ENCODE results near the gene NCKAP5L.
"Not testable (repeated sequence)": the region's sequence is repeated elsewhere in the genome, so short reads cannot be mapped to it uniquely, and the experiment has no call there.

NCKAP5L gene

DNA sequence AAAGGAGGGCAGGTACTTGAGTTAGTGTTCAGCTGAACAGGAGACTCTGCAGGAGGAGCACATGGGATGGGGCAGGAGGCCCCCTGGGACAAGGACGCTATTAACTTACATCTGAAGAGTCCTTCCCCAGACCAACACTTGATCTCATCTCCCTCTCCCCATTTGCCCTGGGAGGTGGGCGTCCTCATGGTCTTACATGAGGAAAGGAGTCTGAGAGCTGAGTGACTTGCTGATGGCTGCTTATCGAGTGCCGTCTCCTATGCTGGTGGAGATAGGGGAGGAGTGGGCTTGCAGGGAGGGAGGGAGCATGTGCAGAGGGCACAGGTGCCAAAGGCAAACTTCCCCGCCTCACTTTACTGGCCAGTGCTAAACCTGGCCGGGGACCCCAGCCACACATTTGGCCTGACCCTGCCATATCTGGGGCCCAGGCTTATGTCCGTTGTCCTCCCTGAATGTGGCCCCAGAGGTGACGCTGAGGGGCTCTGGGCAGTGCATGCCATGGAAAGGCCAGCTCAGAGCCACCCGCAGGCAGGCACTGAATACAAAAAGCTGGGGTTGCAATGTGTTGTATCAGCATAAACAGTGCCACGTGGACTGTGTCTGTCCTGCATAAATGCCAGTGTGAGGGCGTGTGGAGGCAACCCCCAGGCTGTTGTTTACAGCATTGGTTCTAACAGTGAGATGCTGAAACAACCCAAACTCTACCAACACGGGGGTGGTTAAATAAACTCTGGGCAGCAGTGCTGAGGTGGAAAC is 46.1 kb upstream of the NCKAP5L start:
- Histone ChIP-seq H3K27ac (ENCODE audit: poor library complexity, severe bottlenecking) (no peak overlapping the region), H3K4me3 (ENCODE audit: severe bottlenecking) (no peak overlapping the region), H3K4me1 (ENCODE audit: insufficient read depth, poor library complexity, severe bottlenecking) (no peaks in the 10 kb centered on the region), H3K9me3 (ENCODE audit: severe bottlenecking) (no peaks in the 10 kb centered on the region), H3K27me3 (ENCODE audit: insufficient read depth, poor library complexity, severe bottlenecking) (no peaks in the 10 kb centered on the region), H3K36me3 (ENCODE audit: low read depth) (no peaks in the 10 kb centered on the region)
- DNase-seq (ENCODE audit: low spot score) (no peak), ATAC-seq (ENCODE audit: low read depth) (no peak)
- TF ChIP-seq, protein P1, sequence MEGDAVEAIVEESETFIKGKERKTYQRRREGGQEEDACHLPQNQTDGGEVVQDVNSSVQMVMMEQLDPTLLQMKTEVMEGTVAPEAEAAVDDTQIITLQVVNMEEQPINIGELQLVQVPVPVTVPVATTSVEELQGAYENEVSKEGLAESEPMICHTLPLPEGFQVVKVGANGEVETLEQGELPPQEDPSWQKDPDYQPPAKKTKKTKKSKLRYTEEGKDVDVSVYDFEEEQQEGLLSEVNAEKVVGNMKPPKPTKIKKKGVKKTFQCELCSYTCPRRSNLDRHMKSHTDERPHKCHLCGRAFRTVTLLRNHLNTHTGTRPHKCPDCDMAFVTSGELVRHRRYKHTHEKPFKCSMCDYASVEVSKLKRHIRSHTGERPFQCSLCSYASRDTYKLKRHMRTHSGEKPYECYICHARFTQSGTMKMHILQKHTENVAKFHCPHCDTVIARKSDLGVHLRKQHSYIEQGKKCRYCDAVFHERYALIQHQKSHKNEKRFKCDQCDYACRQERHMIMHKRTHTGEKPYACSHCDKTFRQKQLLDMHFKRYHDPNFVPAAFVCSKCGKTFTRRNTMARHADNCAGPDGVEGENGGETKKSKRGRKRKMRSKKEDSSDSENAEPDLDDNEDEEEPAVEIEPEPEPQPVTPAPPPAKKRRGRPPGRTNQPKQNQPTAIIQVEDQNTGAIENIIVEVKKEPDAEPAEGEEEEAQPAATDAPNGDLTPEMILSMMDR (IDR thresholded peaks at IDR 0.05; ENCODE audit: poor library complexity, severe bottlenecking) = no peak

DNA sequence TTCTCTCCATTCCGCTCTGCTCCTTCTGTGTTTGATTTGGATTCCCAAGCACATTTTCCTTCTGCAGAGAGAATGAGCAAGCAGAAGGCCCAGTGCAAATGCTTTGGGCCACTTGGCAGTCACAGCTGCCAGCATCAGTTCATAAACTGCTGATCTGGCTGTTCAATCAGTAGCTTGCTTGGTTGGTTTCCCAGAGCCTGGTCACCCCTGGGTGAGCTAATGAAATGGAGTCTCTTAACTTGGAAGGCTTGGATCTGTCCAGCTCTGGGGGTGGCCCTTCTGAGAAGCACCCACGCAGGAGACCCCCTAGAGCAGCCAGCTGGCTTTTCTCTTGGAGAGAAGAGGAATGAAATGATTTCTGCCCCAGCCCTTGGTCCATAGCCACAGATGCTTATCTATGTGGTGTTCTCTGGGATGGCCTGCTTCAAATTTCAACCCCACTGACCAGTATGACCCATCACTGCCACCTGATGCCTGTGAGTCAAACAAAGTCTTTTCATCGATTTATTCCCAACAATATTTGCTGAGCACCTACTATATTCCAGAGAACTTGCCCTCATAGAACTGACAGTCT is 45.2 kb upstream of the NCKAP5L start:
- DNase-seq (ENCODE audit: low spot score) (no peak), ATAC-seq (ENCODE audit: low read depth) (no peak)
- Histone ChIP-seq H3K27me3 (ENCODE audit: insufficient read depth, poor library complexity, severe bottlenecking) (no peaks in the 10 kb centered on the region), H3K27ac (ENCODE audit: poor library complexity, severe bottlenecking) (no peak overlapping the region), H3K9me3 (ENCODE audit: severe bottlenecking) (no peaks in the 10 kb centered on the region), H3K4me1 (ENCODE audit: insufficient read depth, poor library complexity, severe bottlenecking) (no peaks in the 10 kb centered on the region), H3K36me3 (ENCODE audit: low read depth) (no peaks in the 10 kb centered on the region), H3K4me3 (ENCODE audit: severe bottlenecking) (no peak overlapping the region)
- TF ChIP-seq, protein P1 (IDR thresholded peaks at IDR 0.05; ENCODE audit: poor library complexity, severe bottlenecking) = no peak

- H3K27ac ChIP-seq (ENCODE audit: poor library complexity, severe bottlenecking) = no peak overlapping the region
- no peaks in the 10 kb centered on the region for H3K36me3 ChIP-seq (ENCODE audit: low read depth)
- ATAC-seq (ENCODE audit: low read depth) = no peak
- H3K27me3 ChIP-seq (ENCODE audit: insufficient read depth, poor library complexity, severe bottlenecking) = no peaks in the 10 kb centered on the region
- H3K4me3 ChIP-seq (ENCODE audit: severe bottlenecking) = no peak overlapping the region
- H3K9me3 ChIP-seq (ENCODE audit: severe bottlenecking) = no peaks in the 10 kb centered on the region
- TF ChIP-seq, protein P1 (IDR thresholded peaks at IDR 0.05; ENCODE audit: poor library complexity, severe bottlenecking) = no peak
- H3K4me1 ChIP-seq (ENCODE audit: insufficient read depth, poor library complexity, severe bottlenecking) = peaks cover 3% of the 10 kb centered on the region
- no peak for DNase-seq (ENCODE audit: low spot score)
These were observed 44.6 kb upstream of the NCKAP5L start for GRCh38 chr12:49872781-49873181.

DNA sequence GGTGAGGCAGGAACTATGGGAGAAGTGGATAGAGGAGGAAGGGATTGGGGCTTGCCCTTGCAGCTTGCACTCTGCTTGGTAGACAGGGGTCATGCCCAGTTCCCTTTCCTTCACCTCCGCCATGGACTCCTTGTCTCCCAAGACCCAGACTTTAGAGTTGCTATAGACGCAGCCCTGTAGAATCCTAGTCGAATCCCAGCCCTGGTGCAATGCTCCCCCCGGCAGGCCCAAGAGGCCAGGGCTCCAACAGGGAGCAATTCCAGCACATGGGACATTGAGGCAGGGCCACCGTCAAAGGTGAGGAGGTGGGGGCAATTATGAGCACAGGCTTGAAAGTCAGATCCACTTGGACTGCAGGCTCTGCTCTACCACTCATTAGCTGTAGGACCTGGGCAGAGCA is 44.2 kb upstream of the NCKAP5L start:
- TF ChIP-seq, protein P1 (IDR thresholded peaks at IDR 0.05; ENCODE audit: poor library complexity, severe bottlenecking) = no peak
- H3K27ac ChIP-seq (ENCODE audit: poor library complexity, severe bottlenecking) = no peak overlapping the region
- no peaks in the 10 kb centered on the region for H3K27me3 ChIP-seq (ENCODE audit: insufficient read depth, poor library complexity, severe bottlenecking)
- H3K36me3 ChIP-seq (ENCODE audit: low read depth) = no peaks in the 10 kb centered on the region
- ATAC-seq (ENCODE audit: low read depth) (no peak), DNase-seq (ENCODE audit: low spot score) (no peak)
- H3K4me3 ChIP-seq (ENCODE audit: severe bottlenecking) = no peak overlapping the region
- peaks cover 4% of the 10 kb centered on the region for H3K4me1 ChIP-seq (ENCODE audit: insufficient read depth, poor library complexity, severe bottlenecking)
- H3K9me3 ChIP-seq (ENCODE audit: severe bottlenecking) = no peaks in the 10 kb centered on the region

DNA sequence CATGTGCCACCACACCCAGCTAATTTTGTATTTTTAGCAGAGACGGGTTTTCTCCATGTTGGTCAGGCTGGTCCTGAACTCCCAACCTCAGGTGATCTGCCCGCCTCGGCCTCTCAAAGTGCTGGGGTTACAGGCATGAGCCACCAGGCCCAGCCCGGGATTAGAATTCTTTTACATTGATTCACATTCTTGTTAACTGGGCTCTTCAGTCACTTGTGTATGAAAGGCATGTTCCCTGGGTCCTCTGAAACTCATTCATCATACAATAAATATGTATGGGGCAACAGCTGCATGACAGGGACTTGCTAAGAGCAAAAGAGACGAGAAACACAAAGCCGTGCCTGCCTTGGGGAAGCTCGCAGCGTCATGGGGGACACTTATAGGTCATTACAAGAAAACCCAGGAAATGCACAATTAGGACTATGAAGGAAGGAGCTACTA is 43.6 kb upstream of the NCKAP5L start:
- not testable (repeated sequence) for H3K4me1 ChIP-seq (ENCODE audit: insufficient read depth, poor library complexity, severe bottlenecking); H3K9me3 ChIP-seq (ENCODE audit: severe bottlenecking); DNase-seq (ENCODE audit: low spot score); H3K27me3 ChIP-seq (ENCODE audit: insufficient read depth, poor library complexity, severe bottlenecking); H3K4me3 ChIP-seq (ENCODE audit: severe bottlenecking); H3K36me3 ChIP-seq (ENCODE audit: low read depth); H3K27ac ChIP-seq (ENCODE audit: poor library complexity, severe bottlenecking)
- ATAC-seq (ENCODE audit: low read depth) = peak; percentile 22; the same call in 1 of the 3 replicates
